ENCODE data around the gene DRAXIN.
A peak's percentile ranks its signal among the peaks of the same experiment; 100 is the strongest.

The DRAXIN gene

DNA sequence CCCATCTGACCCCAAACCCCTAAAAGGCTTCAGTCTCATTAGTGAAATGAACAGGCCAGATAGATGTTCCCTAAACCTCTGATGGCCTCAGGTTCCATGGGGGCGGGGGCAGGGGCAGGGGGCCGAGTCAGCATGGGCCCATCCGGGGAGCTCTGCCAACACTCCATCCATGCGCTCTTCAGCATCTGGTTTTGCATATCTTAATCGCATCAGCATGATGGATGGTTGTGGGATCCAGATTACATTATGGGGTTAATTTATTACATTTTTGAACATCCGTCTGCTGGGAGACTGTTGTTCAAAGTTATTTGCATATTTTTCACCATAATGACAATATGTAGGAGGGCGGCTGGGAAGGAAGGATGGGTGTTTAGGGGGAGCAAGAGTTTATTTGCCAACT, 7.4 kb upstream of the DRAXIN start:
- no peak for DNase-seq (ENCODE audit: low read depth in 2 of 2, low spot score in 1 of 2)

DNA sequence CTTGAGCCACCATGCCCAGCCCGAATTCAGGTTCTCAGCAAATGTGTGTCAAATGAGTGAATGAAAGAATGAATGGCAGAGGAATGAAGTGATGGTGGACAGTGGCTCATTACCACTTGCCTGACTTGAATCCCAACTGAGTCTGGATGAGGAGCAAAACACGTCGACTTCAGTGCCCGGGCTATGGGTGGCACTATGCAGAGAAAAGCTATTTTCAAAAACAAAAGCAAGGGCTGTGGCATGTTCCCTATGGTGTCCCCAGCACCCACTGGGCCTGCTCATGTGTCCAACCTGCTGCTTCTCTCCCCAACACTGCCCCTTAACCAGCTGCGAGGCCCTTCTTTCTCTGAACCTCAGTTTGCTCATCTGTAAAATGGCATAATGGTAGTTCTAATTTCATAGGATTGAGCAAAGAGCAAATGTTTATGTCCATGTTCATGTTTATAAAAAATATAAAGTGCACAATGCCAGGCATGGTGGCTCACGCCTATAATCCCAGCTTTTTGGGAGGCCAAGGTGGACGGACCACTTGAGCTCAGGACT, 6.2 kb upstream of the DRAXIN start:
- no peak for DNase-seq (ENCODE audit: low read depth in 2 of 2, low spot score in 1 of 2)

DNA sequence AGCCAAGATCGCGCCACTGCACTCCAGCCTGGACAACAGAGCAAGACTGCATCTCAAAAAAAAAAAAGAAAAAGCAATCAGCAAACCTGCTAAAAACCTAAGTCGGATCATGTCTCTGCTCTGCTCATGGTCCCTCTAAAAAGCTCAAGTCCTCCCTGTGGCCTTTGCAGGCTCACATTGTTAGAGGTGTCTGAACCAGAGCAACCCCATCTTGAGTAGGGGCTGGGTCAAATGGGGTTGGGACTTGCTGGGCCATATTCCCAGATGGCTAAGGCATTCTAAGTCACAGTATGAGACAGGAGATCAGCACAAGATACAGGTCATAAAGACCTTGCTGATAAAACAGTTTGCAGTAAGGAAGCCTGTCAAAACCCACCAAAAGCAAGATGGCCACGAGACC, 3.0 kb upstream of the DRAXIN start:
- no peak for DNase-seq (ENCODE audit: low read depth in 2 of 2, low spot score in 1 of 2)

DNA sequence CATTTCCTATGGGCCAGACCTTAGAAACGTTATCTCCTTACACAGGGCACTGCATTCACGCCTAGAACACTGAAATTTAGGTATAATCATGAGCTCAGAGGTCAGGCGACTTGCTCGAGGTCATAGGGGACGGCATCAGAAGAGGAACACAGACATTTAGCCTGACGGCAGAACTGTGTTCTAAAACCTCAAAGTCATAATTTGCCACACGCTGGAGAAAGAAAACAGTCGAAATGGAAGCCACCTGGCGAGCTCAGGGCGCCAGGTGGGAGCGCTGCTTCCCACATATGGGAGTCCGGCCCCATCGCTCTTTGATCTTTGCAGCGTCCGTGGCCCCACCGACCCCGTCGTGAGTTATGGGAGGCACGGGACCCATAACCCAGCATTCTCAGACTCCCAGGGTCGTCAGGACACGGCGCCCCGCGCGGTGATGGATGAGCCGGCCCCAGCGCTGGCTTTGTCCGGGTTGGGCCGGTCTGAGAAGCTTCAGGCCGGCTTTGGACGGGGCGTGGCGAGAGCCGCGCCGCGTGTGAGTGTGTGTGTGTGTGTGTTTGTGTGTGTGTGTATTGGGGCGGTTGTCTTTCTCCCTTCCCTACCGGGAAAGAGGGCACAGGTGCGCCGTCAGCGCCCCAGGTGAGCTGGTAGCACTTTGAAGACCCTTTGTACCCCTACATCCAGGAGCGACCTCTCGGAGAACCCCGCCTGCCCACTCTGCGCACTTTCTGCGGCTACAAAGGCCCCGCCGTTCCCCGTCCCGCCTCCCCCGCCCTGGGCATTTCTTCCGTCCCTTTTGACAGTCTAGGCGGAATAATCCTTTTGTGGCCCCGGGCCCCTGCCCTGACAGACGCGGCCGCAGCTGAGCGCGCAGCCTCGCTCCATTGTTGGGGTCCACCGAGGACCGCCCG, 861 bp upstream of the DRAXIN start:
- no peak for DNase-seq (ENCODE audit: low read depth in 2 of 2, low spot score in 1 of 2)

DNA sequence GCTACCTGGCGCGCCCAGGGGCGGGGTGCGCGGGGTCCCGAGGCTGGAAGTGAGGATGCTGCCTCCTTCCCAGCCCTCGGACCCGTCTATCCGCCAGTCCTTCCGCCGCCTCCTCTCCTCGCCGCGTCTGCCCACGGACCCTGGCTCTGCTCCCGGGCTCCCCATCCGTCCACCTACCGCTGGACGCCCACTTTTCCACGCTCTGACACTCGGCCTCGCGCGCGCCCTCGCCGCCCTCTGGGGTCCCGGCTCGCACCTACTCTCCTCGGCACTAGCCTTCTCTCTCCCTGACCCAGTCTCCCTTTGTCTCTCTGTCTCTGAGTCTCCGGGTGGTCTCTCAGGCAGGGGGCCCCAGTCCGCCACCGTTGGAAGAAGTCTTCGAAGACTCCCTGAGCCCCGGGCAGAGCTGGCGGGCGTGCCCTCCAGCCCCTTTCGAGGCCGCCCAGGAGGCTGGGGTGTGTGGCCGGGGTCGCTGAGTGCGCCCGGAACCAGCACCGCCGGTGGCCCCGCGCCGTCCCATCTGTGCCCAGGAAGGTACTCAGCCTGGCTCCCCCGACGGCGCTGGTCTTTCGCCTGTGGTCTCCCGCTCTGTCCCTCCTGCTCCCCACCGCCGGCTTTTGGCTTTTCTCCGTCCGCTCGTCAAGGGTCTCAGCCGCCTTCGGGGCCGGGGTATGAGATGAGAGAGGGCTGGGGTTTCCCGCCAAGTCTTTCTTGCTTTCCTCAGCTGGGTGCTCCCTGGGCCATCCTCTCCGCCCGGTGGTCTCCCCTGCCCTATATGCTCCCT, 610 bp downstream of the DRAXIN start:
- DNase-seq (ENCODE audit: low read depth in 2 of 2, low spot score in 1 of 2) = no peak

DNA sequence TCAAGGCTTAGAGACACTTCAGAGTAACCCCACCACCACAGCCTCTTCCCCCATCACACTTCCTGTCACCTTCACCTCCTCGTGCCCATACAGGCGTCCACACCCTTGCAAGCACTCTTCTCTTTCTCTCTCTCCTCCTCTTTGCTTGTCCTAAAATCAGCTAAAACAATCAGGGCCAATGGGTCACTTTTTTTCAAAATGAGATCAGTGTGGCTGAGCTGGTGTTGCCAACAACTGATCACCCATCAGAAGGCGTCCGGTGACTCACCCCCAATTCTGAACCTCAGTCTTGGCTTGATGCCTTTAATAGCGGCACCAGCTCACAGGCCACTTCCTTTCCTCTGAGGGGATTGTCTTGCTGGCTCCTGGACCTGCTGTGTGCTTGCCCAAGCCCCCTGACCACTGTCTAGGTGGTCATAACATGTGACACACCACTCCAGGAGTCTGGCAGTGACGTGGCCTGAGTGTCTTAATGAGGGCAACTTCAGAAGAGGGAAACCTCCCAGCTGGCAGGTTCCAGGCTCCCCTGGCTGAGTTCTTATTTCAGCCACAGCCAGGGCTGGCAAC, 1.6 kb downstream of the DRAXIN start:
- peak; percentile 14 to 34 for DNase-seq (ENCODE audit: low read depth in 2 of 2, low spot score in 1 of 2)

DNA sequence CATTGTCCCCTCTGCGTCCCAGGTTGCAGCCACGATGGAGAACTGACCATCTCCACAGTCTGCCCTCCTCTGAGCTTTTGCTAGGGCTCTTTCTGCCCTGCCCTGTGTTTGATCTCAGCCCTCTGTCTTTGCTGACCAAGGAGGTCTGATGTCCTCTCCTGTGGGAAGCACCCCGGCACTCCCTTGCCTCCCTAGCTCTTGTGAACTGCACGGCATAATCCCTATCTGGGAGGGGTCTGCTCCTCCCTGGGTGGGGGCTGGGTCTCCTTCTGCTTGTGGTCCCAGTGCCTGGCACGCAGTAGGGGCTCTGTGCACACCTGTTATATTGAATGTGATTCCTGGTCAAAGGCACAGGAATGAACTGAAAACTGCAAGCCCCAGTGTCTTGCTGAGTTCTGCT, 2.4 kb downstream of the DRAXIN start:
- no peak for DNase-seq (ENCODE audit: low read depth in 2 of 2, low spot score in 1 of 2)

DNA sequence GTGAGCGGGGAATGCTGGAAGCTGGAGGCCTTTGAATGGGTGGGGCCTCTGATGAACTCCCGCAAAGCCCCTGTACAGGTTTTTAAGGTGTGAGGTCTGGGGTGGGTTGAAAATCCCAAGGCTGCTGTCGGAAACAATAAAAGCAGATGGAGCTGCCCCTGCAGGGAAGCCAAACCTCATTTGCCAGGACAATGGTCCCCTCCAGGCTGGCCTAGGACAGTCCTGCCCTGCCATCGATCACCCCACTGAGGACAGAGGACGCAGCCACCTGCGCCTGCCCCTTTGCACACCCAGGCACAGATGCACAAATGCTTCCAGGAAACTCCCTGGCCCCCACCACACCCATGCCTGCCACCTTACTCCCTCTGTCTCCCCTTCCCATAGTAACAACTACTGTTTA, 4.4 kb downstream of the DRAXIN start:
- no peak for DNase-seq (ENCODE audit: low read depth in 2 of 2, low spot score in 1 of 2)

DNA sequence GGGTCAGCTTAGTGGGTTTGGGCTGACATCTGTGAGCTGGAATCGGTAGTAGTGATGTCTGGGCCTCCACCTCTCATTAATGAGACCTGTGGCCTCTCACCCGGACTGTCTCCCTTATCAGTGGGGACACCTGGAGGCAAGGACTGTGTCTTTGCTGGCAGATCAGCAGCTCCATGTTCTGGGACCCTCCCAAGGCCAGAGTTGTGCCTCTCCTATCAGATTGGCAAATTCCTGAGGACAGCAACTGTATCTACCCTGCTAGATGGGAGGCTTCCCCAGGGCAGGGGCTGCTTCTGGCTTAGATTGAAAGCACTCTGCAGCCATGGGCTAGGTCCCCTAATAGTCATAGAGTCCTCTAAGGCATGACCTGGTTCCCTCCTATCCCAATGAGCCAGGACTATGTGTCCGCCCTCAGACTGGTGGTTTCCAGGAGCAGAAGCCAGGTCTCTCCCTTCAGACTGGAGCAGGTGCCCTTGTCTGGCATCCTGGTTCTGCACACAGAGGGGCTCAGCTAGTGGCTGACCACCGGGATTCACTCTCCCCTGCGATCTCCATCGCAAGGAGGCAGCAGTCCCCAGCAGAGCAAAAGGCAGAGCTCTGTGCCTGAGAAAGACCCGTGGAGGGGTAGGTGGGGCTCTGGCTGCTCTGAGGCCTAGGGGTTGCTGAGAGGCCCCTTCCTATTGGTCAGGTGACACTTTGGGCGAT, 5.8 kb downstream of the DRAXIN start:
- DNase-seq (ENCODE audit: low read depth in 2 of 2, low spot score in 1 of 2) = no peak

DNA sequence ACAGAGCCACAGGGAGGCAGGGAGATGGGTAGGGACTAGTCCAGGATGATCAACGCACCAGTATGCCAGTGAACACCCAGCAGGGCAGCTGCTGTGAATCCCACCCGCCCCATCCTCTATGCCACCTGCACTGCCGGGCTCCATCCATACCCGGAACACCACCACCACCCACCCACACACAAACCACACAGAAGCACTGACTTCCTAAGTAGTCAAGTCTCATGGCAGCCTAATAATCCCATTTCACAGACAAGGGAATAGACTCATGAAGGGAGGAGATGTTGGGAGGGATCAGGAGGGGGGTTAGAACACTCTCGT, 6.3 kb downstream of the DRAXIN start:
- DNase-seq (ENCODE audit: low read depth in 2 of 2, low spot score in 1 of 2) = no peak

DNA sequence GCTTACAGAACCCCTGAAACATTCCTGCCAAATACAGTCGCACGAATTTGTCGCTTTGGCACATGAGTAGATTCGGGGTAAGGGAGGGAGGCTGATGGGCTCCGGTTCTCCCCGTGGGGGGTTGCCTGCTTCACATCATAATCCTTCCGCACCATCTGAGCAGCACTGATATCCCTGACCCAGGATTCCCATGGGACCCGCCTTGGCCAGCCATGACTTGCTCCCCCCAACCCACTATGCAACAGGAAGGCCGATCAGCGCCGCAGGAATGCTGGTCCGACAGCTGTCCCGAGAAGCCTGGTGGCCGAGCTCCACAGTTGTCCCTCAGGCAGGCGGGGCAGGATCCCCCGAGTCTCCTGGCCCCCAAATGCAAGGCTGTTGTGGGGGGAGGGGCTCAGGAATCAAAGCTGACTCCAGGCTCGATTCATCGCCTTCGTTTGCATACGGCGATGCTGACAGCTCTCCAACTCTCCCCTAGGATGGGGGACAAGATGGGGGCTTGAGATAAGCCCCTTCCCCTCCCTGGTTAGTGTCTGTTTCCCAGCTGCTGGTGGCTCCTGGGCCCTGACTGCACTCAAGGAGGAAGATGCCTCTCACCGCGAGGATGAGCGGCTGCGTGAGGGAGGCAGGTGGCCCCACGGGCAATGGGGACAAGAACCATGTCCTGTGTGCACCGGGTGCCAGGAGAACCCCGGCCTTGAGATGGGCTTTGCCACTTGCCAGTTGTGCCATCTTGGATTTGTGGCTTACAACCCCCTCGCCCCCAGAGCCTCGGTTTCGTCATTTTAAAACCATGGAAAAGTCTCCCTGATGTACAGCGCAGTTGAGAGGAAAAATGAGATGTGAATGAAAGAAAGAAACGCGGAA, 9.3 kb downstream of the DRAXIN start:
- no peak for DNase-seq (ENCODE audit: low read depth in 2 of 2, low spot score in 1 of 2)

DNA sequence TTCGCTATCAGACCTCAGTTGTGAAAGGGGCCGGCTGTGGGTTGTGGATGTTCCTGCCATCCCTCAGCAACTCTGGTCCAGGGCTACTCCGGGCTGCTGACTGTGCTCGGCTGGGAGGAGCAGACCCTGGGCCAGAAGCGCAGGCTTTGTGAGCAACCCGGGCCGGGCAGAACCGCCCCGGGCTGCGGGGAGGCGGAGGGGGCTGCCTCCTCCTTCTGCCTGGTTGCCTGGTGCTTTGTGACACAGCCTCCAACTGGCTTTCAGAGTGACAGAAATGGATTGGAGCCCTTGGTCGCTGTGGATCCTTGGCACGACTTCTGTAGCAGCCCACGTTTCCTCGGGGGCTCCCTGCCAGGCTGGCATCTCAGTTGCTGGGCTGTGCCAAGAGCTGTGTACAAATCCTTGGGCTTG, 10.0 kb downstream of the DRAXIN start:
- DNase-seq (ENCODE audit: low read depth in 2 of 2, low spot score in 1 of 2) = no peak

DNA sequence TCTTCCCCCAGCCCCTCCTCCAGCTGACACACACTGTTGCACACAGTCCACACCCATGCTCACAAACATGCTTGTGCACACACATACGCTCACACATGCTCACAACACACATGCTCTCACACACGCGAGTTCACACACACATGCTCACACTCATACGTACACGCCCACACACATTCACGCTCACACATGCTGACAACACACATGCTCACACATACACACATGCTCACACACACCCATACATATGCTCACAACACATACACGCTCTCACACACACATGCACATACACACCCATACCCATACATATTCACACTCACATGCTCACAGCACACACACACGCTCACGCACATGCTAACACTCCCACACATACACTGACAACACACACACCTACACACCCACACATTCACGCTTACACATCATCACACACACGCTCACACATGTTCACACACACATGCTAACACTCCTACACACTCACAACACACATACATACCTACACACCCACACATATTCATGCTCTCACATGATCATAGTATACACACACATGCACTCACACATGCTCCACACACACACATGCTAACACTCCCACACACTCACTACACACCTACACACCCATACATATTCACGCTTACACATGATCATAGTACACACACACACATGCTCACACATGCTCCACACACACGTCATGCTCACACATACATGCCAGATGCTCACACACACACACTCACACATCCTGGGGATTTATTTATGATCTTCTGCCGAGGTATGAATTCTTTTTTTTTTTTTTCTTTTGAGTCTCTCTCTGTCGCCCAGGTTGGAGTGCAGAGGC, 10.7 kb downstream of the DRAXIN start:
- no peak for DNase-seq (ENCODE audit: low read depth in 2 of 2, low spot score in 1 of 2)

DNA sequence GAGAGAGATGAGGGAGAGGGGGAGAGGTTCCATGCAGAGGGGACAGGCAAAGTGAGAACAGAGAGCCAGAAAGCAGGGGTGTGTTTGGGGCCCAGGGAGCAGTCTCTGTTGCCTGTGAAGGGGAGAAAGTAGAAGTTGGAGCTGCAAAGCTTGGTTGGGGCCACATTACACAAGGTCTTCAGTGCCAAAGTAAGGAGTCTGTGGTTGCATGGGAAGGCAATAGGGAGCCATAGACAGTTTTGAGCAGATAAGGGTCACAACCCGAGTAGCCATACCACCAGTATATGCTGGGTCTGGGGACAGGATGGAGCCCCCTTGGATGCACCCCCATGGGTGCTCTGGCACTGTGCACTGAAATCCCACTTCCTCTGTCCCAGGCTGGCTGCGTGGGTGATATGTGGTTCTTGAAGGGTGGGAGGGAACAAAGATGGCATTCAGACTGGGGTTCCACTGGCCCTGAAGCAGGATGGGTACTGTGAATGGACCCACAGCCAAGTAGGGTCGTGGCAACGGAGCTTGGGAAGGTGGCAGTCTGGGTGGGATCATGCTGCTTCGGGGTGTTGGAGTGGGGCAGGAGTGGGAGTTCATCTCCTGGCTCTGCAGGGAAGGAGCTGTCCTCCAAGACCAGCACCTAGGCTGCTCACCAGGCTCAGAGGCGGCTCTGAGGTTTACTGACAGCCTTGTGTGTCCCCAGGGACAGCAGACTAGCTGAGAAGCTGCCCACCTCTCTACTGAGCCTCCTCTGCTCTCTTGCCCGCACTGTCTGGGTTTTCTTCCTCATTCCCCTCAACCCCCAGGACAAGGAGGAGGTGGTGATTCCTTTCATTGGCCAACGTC, 12.1 kb downstream of the DRAXIN start:
- no peak for DNase-seq (ENCODE audit: low read depth in 2 of 2, low spot score in 1 of 2)

DNA sequence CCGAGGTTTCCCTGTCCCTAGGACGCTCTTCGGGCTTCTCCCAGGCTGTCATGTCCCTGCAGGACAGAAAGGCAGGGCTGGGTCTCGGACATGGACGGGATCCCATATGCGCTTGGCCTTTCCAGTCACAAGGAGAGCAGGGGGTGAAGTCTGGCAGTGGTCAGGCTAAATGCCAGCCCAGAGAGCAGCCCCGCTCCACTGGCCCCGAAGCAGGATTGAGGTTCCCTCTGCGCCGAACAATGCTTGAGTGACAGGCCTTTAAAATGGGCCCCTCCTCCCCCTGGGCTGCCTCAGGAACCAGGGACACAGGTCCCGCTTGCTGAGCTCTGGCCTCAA, 12.7 kb downstream of the DRAXIN start:
- no peak for DNase-seq (ENCODE audit: low read depth in 2 of 2, low spot score in 1 of 2)

DNA sequence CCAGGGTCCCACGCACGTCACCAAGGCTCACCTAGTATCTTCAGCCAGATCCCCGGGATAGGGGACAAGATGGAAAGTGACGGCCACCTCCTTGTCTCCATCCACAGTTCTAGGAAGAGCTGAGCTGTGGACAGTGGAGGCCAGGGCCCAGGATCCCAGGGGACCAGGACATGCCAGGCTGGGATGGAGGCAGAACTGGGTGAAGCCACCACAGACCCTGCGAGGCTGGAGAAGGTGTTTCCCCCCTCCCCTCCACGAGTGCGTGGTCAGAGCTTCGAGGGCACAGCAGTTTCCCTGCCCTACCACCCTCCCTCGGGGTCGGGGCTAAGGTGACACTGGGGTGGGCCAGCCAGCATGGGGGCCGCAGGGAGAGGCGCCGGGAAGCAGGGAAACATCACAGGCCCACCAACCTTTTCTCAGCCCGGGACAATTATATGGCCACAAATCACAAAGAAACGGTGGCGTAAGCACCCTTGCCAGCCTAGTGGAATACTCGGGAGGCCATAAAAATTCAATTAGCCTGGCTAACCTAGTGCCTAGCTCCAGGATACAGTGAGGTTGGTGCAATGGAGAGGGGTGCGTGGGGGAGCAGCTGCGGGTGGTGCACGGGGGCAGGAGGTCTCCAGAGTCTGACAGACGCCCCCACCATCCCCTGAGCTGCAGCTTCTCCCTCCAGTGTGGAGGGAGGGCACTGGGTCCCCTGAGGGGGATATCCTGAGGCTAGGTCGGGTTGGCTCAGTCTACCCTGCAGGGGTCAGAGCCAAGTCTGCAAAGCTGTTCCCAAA, 13.4 kb downstream of the DRAXIN start:
- DNase-seq (ENCODE audit: low read depth in 2 of 2, low spot score in 1 of 2) = no peak

DNA sequence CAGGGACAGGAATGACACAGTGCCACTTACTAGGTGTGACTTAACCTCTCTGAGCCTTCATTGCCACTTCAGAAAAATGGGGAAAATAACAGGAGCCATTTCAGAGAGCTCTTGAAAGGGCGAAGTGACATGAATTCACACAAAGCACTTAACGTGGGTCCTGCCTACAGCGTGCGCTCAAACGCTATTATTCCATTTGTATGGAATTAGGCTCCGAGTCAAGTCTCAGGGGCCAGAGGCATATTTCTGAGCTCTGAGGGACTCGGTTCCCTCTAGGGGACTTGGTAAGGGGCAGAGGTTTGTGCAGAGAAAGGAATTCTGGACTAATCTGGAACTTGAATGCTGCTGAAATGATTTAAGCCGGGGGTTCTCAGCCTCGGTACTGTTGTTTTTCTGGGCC, 14.1 kb downstream of the DRAXIN start:
- DNase-seq (ENCODE audit: low read depth in 2 of 2, low spot score in 1 of 2) = no peak

DNA sequence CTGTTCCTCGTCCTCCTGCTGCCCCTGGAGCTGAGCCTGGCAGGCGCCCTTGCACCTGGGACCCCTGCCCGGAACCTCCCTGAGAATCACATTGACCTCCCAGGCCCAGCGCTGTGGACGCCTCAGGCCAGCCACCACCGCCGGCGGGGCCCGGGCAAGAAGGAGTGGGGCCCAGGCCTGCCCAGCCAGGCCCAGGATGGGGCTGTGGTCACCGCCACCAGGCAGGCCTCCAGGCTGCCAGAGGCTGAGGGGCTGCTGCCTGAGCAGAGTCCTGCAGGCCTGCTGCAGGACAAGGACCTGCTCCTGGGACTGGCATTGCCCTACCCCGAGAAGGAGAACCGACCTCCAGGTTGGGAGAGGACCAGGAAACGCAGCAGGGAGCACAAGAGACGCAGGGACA, 14.8 kb downstream of the DRAXIN start:
- DNase-seq (ENCODE audit: low read depth in 2 of 2, low spot score in 1 of 2) = no peak

All from stimulated activated CD8-positive, alpha-beta memory T cell treated with anti-CD3 and anti-CD28 coated beads, Interleukin-4, amount 100 ng/mL, for 4 hours (primary cell).